Lower lobe of right lung (tissue), 2 donors: Measurements from ENCODE around the gene DHX35. TPM values are rescaled to one million over a fixed set of nuclear protein-coding genes. Genes with fewer than 3 reads are reported as not detected.

Source experiments
- ATAC-seq, 2 donors: fragments of 200-7000 bp; cut with Tn5 transposase; one replicate each; pipeline ENCODE4 v1.9.1; 2020 to 2022; ENCODE audit warnings: mild to moderate bottlenecking in 2 of 2, moderate library complexity in 2 of 2
- DNase-seq: peaks from one replicate; pipeline ENCODE4 v3.0.0-alpha.2; 2020
- H3K27ac ChIP-seq: fragments of 200-600 bp; one replicate; pipeline ENCODE4 v1.8.0; 2022
- H3K27me3 ChIP-seq: fragments of 200-600 bp; one replicate; pipeline ENCODE4 v1.8.0; 2022; ENCODE audit warnings: low read depth
- H3K36me3 ChIP-seq: fragments of 200-600 bp; one replicate; pipeline ENCODE4 v1.8.0; 2022; ENCODE audit warnings: mild to moderate bottlenecking
- H3K4me1 ChIP-seq: fragments of 200-600 bp; one replicate; pipeline ENCODE4 v1.8.0; 2022
- H3K4me3 ChIP-seq: fragments of 200-600 bp; one replicate; pipeline ENCODE4 v1.8.0; 2022; ENCODE audit warnings: mild to moderate bottlenecking
- H3K9me3 ChIP-seq: fragments of 200-600 bp; one replicate; pipeline ENCODE4 v1.8.0; 2022
- CTCF ChIP-seq: fragments of 200-600 bp; IDR thresholded peaks from one replicate; pipeline ENCODE4 v1.8.0; 2022; ENCODE audit warnings: antibody characterized with exemption, mild to moderate bottlenecking
- intact Hi-C: fragments of 100-400 bp; cut with DNase I; formaldehyde crosslinking; loops from one replicate; pipeline ENCODE4 v1.11.0; 2022
- total RNA-seq: library from RNA; stranded (reverse); fragmentation: NEBNext Ultra II Directional; extraction: Animal tissue kit (Norgen Biotek cat#: 25700); gene quantifications from one replicate; pipeline ENCODE4 v1.2.1, GENCODE V29; 2021
- donor health status: DM: no; HTN: yes; CAD: no; lungs with severe emphysema.

Gene DHX35
- total RNA-seq, 1 donor from 2014 or later = 10.5 TPM

DNA sequence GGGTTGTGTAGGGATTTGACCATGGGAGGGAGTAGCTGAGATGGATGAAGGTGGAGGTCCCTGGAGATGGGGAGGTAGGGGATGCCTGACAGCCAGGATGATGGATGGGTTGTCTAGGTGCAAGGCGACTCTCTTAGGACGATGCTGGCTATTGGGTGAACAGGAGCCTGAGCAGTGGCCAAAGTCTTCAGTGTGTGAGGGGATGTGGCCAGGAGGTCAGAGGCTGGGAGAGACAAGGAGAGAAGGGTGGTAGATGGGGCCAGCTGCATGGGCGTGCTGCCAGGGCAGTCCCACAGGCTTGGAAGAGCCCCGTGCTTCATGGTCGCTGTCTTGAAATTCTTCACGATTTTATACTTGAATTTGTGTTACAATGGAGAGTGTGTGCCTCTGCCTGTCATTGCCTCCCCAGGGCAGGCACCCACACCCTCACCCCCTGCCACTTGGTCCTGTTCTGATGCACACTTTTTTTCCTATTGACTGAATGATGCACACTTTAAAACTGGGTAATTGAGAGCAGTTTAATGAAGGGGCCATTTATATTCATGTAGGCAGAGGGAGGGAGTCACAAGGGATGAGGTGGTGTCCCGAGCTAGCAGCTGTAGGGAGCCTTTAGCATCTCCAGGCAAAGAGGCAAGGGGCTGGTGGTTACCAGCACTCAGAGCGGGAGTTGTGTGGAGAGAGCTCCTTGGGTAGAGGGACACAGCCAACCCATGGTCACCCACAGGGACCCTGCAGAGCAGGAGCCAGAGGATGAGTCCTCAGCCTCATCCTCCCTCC is 120.7 kb downstream of the DHX35 start:
- DNase-seq (no peak), ATAC-seq (no peak)
- intact Hi-C loops = no loop called here
- Histone ChIP-seq H3K27ac (no peak overlapping the region), H3K4me1 (no peaks in the 10 kb centered on the region), H3K36me3 (no peaks in the 10 kb centered on the region), H3K4me3 (no peak overlapping the region), H3K27me3 (peaks cover 8% of the 10 kb centered on the region), H3K9me3 (no peaks in the 10 kb centered on the region)
- no peak for TF ChIP-seq CTCF

DNA sequence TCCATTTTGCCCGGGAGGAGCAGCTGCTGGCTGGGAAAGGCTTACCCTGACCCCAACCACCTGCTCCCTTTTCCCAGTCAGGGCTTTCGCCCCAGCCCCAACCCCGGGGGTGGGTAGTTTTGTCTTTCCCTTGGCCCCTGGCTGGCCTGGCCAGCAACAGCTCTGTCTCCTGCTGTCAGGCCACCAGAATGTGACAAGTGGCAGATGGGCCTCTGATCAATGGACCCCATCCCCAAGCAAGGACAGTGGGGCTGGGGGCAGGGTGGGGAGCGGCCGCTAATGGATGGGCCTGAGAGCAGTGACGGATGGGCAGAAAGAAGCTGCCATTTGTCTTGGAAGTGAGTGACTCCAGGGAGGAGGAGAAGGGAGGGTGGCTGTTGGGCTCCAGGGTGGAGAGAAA is 121.6 kb downstream of the DHX35 start:
- ATAC-seq (no peak), DNase-seq (no peak)
- Histone ChIP-seq H3K4me1 (no peaks in the 10 kb centered on the region), H3K9me3 (no peaks in the 10 kb centered on the region), H3K4me3 (no peak overlapping the region), H3K27ac (no peak overlapping the region), H3K36me3 (no peaks in the 10 kb centered on the region), H3K27me3 (peaks cover 8% of the 10 kb centered on the region)
- no peak for TF ChIP-seq CTCF
- intact Hi-C loops = no loop called here

DNA sequence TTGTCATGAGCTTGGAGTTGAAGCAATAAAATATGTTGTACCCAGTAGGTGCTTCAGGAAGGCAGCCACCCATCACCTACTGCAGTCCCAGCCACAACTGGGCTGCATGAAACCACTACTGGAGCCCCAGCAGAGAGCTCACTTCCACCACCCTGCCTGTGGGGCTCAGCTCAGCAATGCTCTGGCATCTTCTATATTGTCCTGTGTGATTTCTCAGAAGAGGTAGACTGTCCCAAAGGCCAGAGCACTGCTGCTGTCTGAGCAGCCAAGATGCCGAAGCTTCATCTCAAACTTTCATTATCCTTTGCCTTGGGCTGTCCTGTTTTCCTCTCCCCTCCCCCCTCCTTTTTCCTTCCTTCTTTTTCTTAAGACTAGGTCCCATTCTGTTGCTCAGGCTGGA is 126.9 kb downstream of the DHX35 start:
- Histone ChIP-seq H3K9me3 (no peaks in the 10 kb centered on the region), H3K36me3 (no peaks in the 10 kb centered on the region), H3K27me3 (no peaks in the 10 kb centered on the region), H3K4me1 (no peaks in the 10 kb centered on the region), H3K4me3 (no peak overlapping the region), H3K27ac (no peak overlapping the region)
- DNase-seq (no peak), ATAC-seq (no peak)
- TF ChIP-seq CTCF = no peak
- intact Hi-C loops = no loop called here

Other genes with a start within 250 kb of the DHX35 start
- not detected for gene SLC32A1, start 237.9 kb upstream of the DHX35 start, total RNA-seq
- 6.0 TPM for gene ACTR5, start 213.9 kb upstream of the DHX35 start, total RNA-seq
- gene PPP1R16B, start 156.6 kb upstream of the DHX35 start, total RNA-seq = 13.0 TPM
- 0.71 TPM for gene FAM83D, start 35.9 kb upstream of the DHX35 start, total RNA-seq